A549 (cell line): ENCODE data around the gene DPT. TPM values are rescaled to one million over a fixed set of nuclear protein-coding genes. Genes with fewer than 3 reads are reported as not detected.
"Not testable (repeated sequence)": the region's sequence is repeated elsewhere in the genome, so short reads cannot be mapped to it uniquely, and the experiment has no call there.

Experiments used
- ATAC-seq, 2 experiments: fragments of 200-7000 bp in 1 of 2; fragments of >200 bp in 1 of 2; cut with Nextera tagmentation in 1 of 2; cut with Tn5 transposase in 1 of 2; 3 replicates each; pipeline versions ENCODE4 v1.8.0 to v1.9.1; 2018 to 2020; ENCODE audit warnings: mild to moderate bottlenecking in 1 of 2, moderate library complexity in 1 of 2
- CTCF ChIA-PET: fragments of 300-600 bp; sonication (Branson Sonifier 250); formaldehyde crosslinking; extraction: SDS; loops from one replicate; lab custom pipeline; 2021; ENCODE audit warnings: antibody characterized with exemption, inconsistent platforms; lab: Yijun Ruan, JAX
- POLR2A ChIA-PET: fragments of 350-600 bp; formaldehyde crosslinking; extraction: SDS; loops from one replicate; lab custom pipeline; 2021; ENCODE audit warnings: antibody characterized with exemption, inconsistent platforms; lab: Yijun Ruan, JAX
- DNase-seq, 2 experiments: peaks; one replicate each; pipeline versions ENCODE4 v3.0.0 to v3.0.0-alpha.2; 2011 to 2016; ENCODE audit warnings: low read depth in 1 of 2, low spot score in 1 of 2
- FAIRE-seq: peaks from 2 replicates; lab custom pipeline; 2011; peaks lifted over from hg19 to GRCh38; lab: Jason Lieb, UNC
- H3K27ac ChIP-seq, 2 experiments: fragments of >200 bp; sonication (Bioruptor Twin); formaldehyde crosslinking; 3 replicates each; pipeline ENCODE4 v1.5.1; 2016 to 2017
- H3K4me1 ChIP-seq: fragments of >200 bp; sonication (Bioruptor Twin); formaldehyde crosslinking; 3 replicates; pipeline ENCODE4 v1.6.1; 2016
- H3K4me2 ChIP-seq: fragments of >200 bp; sonication (Bioruptor Twin); formaldehyde crosslinking; 3 replicates; pipeline ENCODE4 v1.6.1; 2016
- H3K4me3 ChIP-seq: fragments of >200 bp; sonication (Bioruptor Twin); formaldehyde crosslinking; 3 replicates; pipeline ENCODE4 v1.5.1; 2016
- H3K9me3 ChIP-seq: fragments of >200 bp; sonication (Bioruptor Twin); formaldehyde crosslinking; 3 replicates; pipeline ENCODE4 v1.6.1; 2016
- CBX8 ChIP-seq: fragments of 200-600 bp; sonication (generic); IDR thresholded peaks from 2 replicates; pipeline ENCODE4 v1.6.1; 2016
- E2F6 ChIP-seq: IDR thresholded peaks from 2 replicates; pipeline ENCODE4 v1.6.1; 2012; ENCODE audit warnings: low read depth, borderline replicate concordance
- EHF ChIP-seq: fragments of 250-450 bp; sonication (Bioruptor Pico); IDR thresholded peaks from 2 replicates; pipeline ENCODE4 v1.5.0; 2020; ENCODE audit warnings: mild to moderate bottlenecking
- EP300 ChIP-seq, 2 experiments: fragments of >200 bp; sonication (Bioruptor Twin); formaldehyde crosslinking; IDR thresholded peaks; 2 replicates in 1 of 2; 3 replicates in 1 of 2; pipeline ENCODE4 v1.6.1; 2016 to 2017
- ESRRA ChIP-seq: fragments of 150-350 bp; IDR thresholded peaks from 2 replicates; pipeline ENCODE4 v1.6.1; 2014; ENCODE audit warnings: mild to moderate bottlenecking, low read length, borderline replicate concordance
- FOSL2 ChIP-seq, 2 experiments: fragments of 450-650 bp in 1 of 2; fragments of >200 bp in 1 of 2; sonication (Bioruptor Twin) in 1 of 2; formaldehyde crosslinking; IDR thresholded peaks; 2 replicates each; pipeline versions ENCODE4 v1.5.0 to v1.6.1; 2016 to 2020; ENCODE audit warnings: mild to moderate bottlenecking in 1 of 2, moderate library complexity in 1 of 2
- FOXS1 ChIP-seq: fragments of 250-450 bp; sonication (Bioruptor Pico); IDR thresholded peaks from 2 replicates; pipeline ENCODE4 v1.5.0; 2020; ENCODE audit warnings: mild to moderate bottlenecking, moderate library complexity
- HDAC2 ChIP-seq: fragments of 200-600 bp; sonication (generic); IDR thresholded peaks from 2 replicates; pipeline ENCODE4 v1.6.1; 2016
- HES2 ChIP-seq: fragments of >200 bp; sonication (Bioruptor Twin); formaldehyde crosslinking; IDR thresholded peaks from 2 replicates; pipeline ENCODE4 v1.6.1; 2016
- HOXA7 ChIP-seq: fragments of 250-450 bp; sonication (Bioruptor Pico); IDR thresholded peaks from 2 replicates; pipeline ENCODE4 v1.5.0; 2020; ENCODE audit warnings: mild to moderate bottlenecking, moderate library complexity
- HOXB13 ChIP-seq: fragments of 250-450 bp; sonication (Bioruptor Pico); IDR thresholded peaks from 2 replicates; pipeline ENCODE4 v1.5.0; 2020; ENCODE audit warnings: low read depth, mild to moderate bottlenecking, moderate library complexity
- HOXB5 ChIP-seq: fragments of 250-450 bp; sonication (Bioruptor Pico); IDR thresholded peaks from 2 replicates; pipeline ENCODE4 v1.5.0; 2020; ENCODE audit warnings: mild to moderate bottlenecking, moderate library complexity
- JUN ChIP-seq, 2 experiments: fragments of >200 bp; sonication (Bioruptor Twin); formaldehyde crosslinking; IDR thresholded peaks; 2 replicates in 1 of 2; 3 replicates in 1 of 2; pipeline ENCODE4 v1.6.1; 2016 to 2017
- MAFK ChIP-seq: fragments of 450-650 bp; IDR thresholded peaks from 2 replicates; pipeline ENCODE4 v1.6.1; 2014; ENCODE audit not compliant: partially characterized antibody
- MAZ ChIP-seq: fragments of 150-350 bp; IDR thresholded peaks from 2 replicates; pipeline ENCODE4 v1.6.1; 2014; ENCODE audit warnings: antibody characterized with exemption, low read depth, low read length, borderline replicate concordance
- MYC ChIP-seq: IDR thresholded peaks from 2 replicates; pipeline ENCODE4 v1.6.1; 2012; ENCODE audit warnings: mild to moderate bottlenecking, inconsistent platforms, low read length, improper control_type of control experiment, borderline replicate concordance
- NPAS2 ChIP-seq: fragments of 250-450 bp; sonication (Bioruptor Pico); IDR thresholded peaks from 2 replicates; pipeline ENCODE4 v1.8.0; 2022; ENCODE audit warnings: mild to moderate bottlenecking, moderate library complexity, borderline replicate concordance
- NR3C1 ChIP-seq: fragments of >200 bp; sonication (Bioruptor Twin); formaldehyde crosslinking; IDR thresholded peaks from 3 replicates; pipeline ENCODE4 v1.6.1; 2017
- PHF8 ChIP-seq: fragments of 200-600 bp; sonication (generic); IDR thresholded peaks from 2 replicates; pipeline ENCODE4 v1.6.1; 2016; ENCODE audit warnings: low read depth, mild to moderate bottlenecking, antibody characterized with exemption, moderate library complexity, borderline replicate concordance
- POLR2A ChIP-seq: IDR thresholded peaks from 2 replicates; pipeline ENCODE4 v1.6.1; 2012; ENCODE audit warnings: mild to moderate bottlenecking, low read length
- RARB ChIP-seq: fragments of 250-450 bp; sonication (Bioruptor Pico); IDR thresholded peaks from 2 replicates; pipeline ENCODE4 v1.8.0; 2021; ENCODE audit warnings: mild to moderate bottlenecking, moderate library complexity
- SMC3 ChIP-seq: fragments of >200 bp; sonication (Bioruptor Twin); formaldehyde crosslinking; IDR thresholded peaks from 3 replicates; pipeline ENCODE4 v1.6.1; 2018; ENCODE audit warnings: inconsistent platforms
- SREBF2 ChIP-seq: fragments of 450-650 bp; IDR thresholded peaks from 2 replicates; pipeline ENCODE4 v1.6.1; 2014; ENCODE audit warnings: mild to moderate bottlenecking, moderate library complexity
- TP53 ChIP-seq: fragments of 250-450 bp; sonication (Bioruptor Pico); IDR thresholded peaks from 2 replicates; pipeline ENCODE4 v1.5.0; 2021; ENCODE audit warnings: mild to moderate bottlenecking, moderate library complexity
- USF2 ChIP-seq: fragments of 450-650 bp; IDR thresholded peaks from 2 replicates; pipeline ENCODE4 v1.6.1; 2014; ENCODE audit warnings: antibody characterized with exemption
- ZC3H11A ChIP-seq: fragments of 450-650 bp; IDR thresholded peaks from 2 replicates; pipeline ENCODE4 v1.6.1; 2014; ENCODE audit warnings: antibody characterized with exemption, mild to moderate bottlenecking
- ZFP36 ChIP-seq: fragments of 450-650 bp; IDR thresholded peaks from 2 replicates; pipeline ENCODE4 v1.6.1; 2014; ENCODE audit warnings: borderline replicate concordance; ENCODE audit not compliant: partially characterized antibody
- ZSCAN20 ChIP-seq: fragments of 250-450 bp; sonication (Bioruptor Pico); IDR thresholded peaks from 2 replicates; pipeline ENCODE4 v1.8.0; 2022; ENCODE audit warnings: mild to moderate bottlenecking, moderate library complexity
- WGBS: methylation state at CpG from one replicate; pipeline ENCODE4 v1.1.6; 2017; ENCODE audit errors: missing lambda C conversion rate; 5-methylcytosine and 5-hydroxymethylcytosine counted together
- polyA plus RNA-seq, 4 experiments: library from polyadenylated mRNA; depleted of rRNA in 3 of 4; stranded (reverse); fragments of >200 nt; fragmentation: RNase III in 1 of 4; extraction: RNeasy Plus Mini Kit Qiagen cat#74134 plus additional on column Dnase treatment in 1 of 4; gene quantifications; 2 replicates in 3 of 4; 3 replicates in 1 of 4; pipeline ENCODE4 v1.2.3, GENCODE V29; 2011 to 2017
- TF ChIP-seq, protein P1 (sequence below): fragments of 150-350 bp; IDR thresholded peaks from 2 replicates; pipeline ENCODE4 v1.6.1; 2014; ENCODE audit warnings: low read depth, mild to moderate bottlenecking, low read length

Gene DPT
- polyA plus RNA-seq, 2 of the 4 experiments (the other 2 are of a cell fraction) = not detected

GRCh38 chr1:168771104-168771630 is 42.2 kb upstream of the DPT start:
- DNase-seq (no peak), ATAC-seq (no peak), FAIRE-seq (no peak)
- Histone ChIP-seq H3K9me3 (no peaks in the 10 kb centered on the region), H3K4me3 (no peak overlapping the region), H3K4me2 (no peak overlapping the region), H3K27ac (no peak overlapping the region), H3K4me1 (no peaks in the 10 kb centered on the region)
- ChIA-PET CTCF (interaction anchor here (0.8 to 1.1 kb wide), 3 partner anchors 10 to 577 kb away, joined by 3 to 4 read pairs (median 3); no protein-coding TSS in a partner anchor), POLR2A (no interaction called here)
- TF ChIP-seq MYC (no peak), ZSCAN20 (no peak), E2F6 (no peak), USF2 (no peak), HES2 (no peak), MAFK (no peak), FOXS1 (no peak), HOXA7 (CRISPR knock-in tag) (no peak), HOXB13 (CRISPR knock-in tag) (no peak), SMC3 (no peak), CBX8 (no peak), RARB (CRISPR knock-in tag) (no peak), POLR2A (no peak), HDAC2 (no peak)
- TF ChIP-seq, protein P1, sequence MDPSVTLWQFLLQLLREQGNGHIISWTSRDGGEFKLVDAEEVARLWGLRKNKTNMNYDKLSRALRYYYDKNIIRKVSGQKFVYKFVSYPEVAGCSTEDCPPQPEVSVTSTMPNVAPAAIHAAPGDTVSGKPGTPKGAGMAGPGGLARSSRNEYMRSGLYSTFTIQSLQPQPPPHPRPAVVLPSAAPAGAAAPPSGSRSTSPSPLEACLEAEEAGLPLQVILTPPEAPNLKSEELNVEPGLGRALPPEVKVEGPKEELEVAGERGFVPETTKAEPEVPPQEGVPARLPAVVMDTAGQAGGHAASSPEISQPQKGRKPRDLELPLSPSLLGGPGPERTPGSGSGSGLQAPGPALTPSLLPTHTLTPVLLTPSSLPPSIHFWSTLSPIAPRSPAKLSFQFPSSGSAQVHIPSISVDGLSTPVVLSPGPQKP = no peak
- WGBS = 74% methylated on average over 4 of the region's 4 CpGs

DNA sequence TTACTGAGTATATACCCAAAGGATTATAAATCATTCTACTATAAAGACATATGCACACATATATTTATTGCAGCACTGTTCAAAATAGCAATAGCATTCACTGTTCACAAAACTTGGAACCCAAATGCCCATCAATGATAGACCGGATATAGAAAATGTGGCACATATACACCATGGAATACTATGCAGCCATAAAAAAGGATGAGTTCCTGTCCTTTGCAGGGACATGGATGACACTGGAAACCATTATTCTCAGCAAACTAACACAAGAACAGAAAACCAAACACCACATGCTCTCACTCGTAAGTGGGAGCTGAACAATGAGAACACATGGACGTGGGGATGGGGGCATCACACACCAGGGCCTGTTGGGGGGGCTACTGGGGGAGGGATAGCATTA is 40.9 kb upstream of the DPT start:
- WGBS = 68% methylated on average over 3 of the region's 3 CpGs
- H3K4me2 ChIP-seq, FAIRE-seq, H3K27ac ChIP-seq, H3K4me1 ChIP-seq, H3K9me3 ChIP-seq, DNase-seq, CTCF ChIA-PET, H3K4me3 ChIP-seq, POLR2A ChIA-PET, ATAC-seq: not testable (repeated sequence)

- Histone ChIP-seq H3K4me1 (no peaks in the 10 kb centered on the region), H3K9me3 (no peaks in the 10 kb centered on the region), H3K4me3 (no peak overlapping the region), H3K4me2 (no peak overlapping the region), H3K27ac (no peak overlapping the region)
- ATAC-seq (no peak), DNase-seq (no peak), FAIRE-seq (no peak)
- 80% methylated on average over 4 of the region's 4 CpGs for WGBS
- ChIA-PET CTCF (interaction anchor here (0.6 to 1.8 kb wide), 3 partner anchors 25 to 165 kb away, joined by 3 to 4 read pairs (median 3); no protein-coding TSS in a partner anchor), POLR2A (no interaction called here)
- TF ChIP-seq HDAC2 (no peak), JUN (IDR thresholded peaks at IDR 0.05) (no peak), TP53 (CRISPR knock-in tag) (no peak), ZC3H11A (no peak), EHF (CRISPR knock-in tag) (no peak), NPAS2 (CRISPR knock-in tag) (no peak), NR3C1 (no peak), PHF8 (no peak), MAZ (no peak), ZFP36 (no peak), HOXA7 (CRISPR knock-in tag) (no peak), FOSL2 (IDR thresholded peaks at IDR 0.05) (no peak), FOSL2 (CRISPR knock-in tag; IDR thresholded peaks at IDR 0.05) (no peak), EP300 (IDR thresholded peaks at IDR 0.05) (no peak), ESRRA (no peak), SREBF2 (no peak), E2F6 (no peak), HOXB5 (CRISPR knock-in tag) (no peak)
Observed at GRCh38 chr1:168767894-168768584, 39.0 kb upstream of the DPT start.
